GM10266 (cell line): ENCODE data around the gene MACROD2.
A peak's percentile ranks its signal among the peaks of the same experiment; 100 is the strongest.

ENCODE experiments used
- DNase-seq: peaks from one replicate; pipeline ENCODE4 v3.0.0; 2012; ENCODE audit errors: extremely low spot score
- CTCF ChIP-seq: IDR thresholded peaks from 2 replicates; pipeline ENCODE4 v1.5.1; 2012; ENCODE audit warnings: mild to moderate bottlenecking, low read depth; ENCODE audit not compliant: control insufficient read depth, insufficient read depth; ENCODE audit errors: missing control alignments

MACROD2 gene

GRCh38 chr20:14332866-14333265 is 337.6 kb downstream of the MACROD2 start:
- no peak for DNase-seq
- TF ChIP-seq CTCF: no peak

- DNase-seq: no peak
- TF ChIP-seq CTCF: no peak
These were observed 338.4 kb downstream of the MACROD2 start for GRCh38 chr20:14333721-14334120.

GRCh38 chr20:14334306-14334930 is 339.1 kb downstream of the MACROD2 start:
- TF ChIP-seq CTCF: peak; percentile 43
- no peak for DNase-seq

- no peak for TF ChIP-seq CTCF
- no peak for DNase-seq
These were observed 339.7 kb downstream of the MACROD2 start for GRCh38 chr20:14335052-14335451.

GRCh38 chr20:14336686-14337085 is 341.4 kb downstream of the MACROD2 start:
- no peak for TF ChIP-seq CTCF
- no peak for DNase-seq

GRCh38 chr20:14337400-14338171 is 342.3 kb downstream of the MACROD2 start, which contains the start of gene FLRT3:
Gene FLRT3, minus strand, starts transcription at chr20:14337612. Its CDS starts 10,106 bp downstream, at chr20:14327506.
- TF ChIP-seq CTCF: peak; percentile 69
- DNase-seq: peak; percentile 49

- TF ChIP-seq CTCF: no peak
- no peak for DNase-seq
These were observed 346.5 kb downstream of the MACROD2 start for GRCh38 chr20:14341801-14342200.
